Pulmonary artery endothelial cell (primary cell): ENCODE data around the gene ZNF618. TPM values are rescaled to one million over a fixed set of nuclear protein-coding genes. Genes with fewer than 3 reads are reported as not detected.

Experiments used
- DNase-seq: peaks from one replicate; pipeline ENCODE4 v3.0.0-alpha.2; 2011; ENCODE audit warnings: low read depth, low spot score
- total RNA-seq: library from RNA; depleted of rRNA; stranded (reverse); fragments of >200 nt; gene quantifications from 2 replicates; pipeline ENCODE4 v1.2.3, GENCODE V29; 2014

ZNF618 gene
- total RNA-seq, 1 donor from 2014 or later, result 14.8 TPM

DNA sequence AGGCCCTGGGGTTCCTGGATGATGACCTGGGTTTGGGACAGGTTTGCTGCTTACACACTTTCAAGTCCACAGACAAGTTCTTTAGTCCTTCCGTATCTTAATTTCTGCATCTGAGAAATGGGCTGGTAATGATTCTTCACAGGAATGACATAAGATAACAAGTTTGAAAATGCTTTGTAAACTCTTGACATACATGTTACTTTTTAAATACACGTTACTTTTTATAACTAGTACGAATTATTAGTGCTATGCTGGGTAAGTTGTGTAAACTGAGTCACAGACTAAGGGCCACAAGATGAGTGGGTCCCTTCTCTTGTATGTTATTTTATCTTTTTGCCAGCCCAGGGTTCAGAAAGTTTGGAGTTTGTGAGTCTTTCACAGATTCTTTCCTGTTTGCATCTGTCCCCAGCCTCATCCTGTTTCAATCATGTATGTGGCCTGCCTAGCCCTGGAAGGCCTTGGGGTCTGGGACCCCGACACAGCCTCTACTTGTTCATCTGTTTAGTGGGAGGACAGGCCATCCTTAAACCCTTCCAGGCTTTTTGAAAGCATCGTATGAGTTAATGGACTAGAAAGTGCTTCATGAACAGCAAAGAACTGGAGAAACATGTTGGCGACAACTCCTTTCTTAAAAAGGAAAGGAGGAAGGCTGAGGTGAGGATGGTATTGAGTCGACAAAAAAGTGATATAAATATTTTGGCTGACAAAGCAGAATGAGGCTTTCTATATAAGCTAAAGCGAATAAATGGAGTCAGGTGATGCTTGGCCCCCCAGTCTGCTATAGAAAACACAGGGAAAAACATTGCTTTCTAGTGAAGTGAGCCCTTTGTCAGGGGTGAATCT is 9.3 kb downstream of the ZNF618 start:
- DNase-seq, result no peak

DNA sequence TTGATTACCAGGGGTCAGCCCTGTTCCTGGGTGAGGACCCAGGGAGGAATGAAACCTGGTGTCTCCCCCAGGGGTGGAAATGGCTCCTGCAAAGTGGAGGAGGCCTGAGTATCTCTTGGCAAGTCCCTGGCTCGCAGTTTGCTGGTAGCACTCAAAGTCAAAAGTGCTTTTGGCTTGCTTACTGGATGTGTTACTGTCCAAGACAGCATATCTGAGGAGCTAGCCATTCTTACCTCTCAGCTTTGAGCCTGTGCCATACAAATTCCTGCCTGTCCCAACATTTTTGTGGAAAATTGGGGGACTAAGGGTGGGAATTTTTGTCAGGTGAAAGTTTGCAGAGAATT is 9.9 kb downstream of the ZNF618 start:
- no peak for DNase-seq

DNA sequence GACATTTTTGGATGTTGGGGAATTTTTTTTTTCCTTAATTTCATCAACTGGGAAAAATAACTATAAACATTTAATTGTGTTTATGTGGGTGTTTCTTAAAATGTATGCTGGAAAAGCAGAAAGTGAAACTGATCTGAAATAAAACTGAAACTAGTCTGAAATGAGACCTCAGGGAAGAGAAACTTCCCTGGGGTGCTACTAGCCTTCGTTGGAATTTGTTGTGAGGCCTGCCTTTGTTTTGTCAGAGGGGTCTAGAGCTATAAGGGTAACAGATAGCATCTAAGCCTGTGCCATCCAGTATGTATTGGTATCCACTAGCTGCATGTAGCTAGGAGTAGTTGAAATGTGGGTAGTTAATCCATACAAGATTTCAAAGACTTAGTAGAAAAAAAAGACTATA is 10.4 kb downstream of the ZNF618 start:
- DNase-seq, result no peak

DNA sequence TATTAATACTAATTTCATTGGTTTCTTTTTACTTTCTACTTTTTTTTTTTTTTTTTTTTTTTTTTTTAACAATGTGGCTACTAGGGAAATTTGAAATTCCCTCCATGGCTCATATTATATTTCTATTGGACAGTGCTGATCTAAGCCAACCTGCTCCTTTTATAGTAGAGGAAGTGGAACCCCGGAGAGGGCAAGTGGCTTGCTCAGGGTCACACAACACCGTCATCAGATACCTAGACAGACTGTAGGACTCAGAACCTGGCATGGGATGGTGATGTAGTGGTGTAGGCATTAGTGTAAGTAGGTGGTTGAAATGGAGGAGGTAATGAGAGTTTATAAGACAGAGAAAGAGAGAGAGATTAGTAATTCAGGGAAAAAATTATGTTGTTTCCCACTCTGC is 10.8 kb downstream of the ZNF618 start:
- DNase-seq, result no peak

DNA sequence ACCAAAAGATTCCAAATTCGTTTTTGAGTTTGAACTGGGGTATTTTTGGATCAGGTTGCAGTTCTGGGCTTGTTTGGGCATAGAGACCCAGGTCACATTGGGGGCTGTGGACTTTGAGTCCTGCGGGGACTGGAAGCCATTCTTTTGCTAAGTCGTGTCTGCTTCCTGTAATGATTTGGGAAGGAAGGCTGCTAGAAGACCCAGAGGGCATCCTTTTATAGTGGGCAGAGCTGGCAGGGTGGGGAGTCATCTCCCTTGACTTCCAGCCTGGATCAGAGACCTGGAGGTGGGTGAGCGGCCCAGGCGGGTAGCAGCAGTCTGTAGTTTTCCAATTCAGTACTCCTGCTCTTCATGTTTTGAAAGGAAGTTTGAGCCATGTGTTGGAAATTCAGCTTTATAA is 11.3 kb downstream of the ZNF618 start:
- no peak for DNase-seq

DNA sequence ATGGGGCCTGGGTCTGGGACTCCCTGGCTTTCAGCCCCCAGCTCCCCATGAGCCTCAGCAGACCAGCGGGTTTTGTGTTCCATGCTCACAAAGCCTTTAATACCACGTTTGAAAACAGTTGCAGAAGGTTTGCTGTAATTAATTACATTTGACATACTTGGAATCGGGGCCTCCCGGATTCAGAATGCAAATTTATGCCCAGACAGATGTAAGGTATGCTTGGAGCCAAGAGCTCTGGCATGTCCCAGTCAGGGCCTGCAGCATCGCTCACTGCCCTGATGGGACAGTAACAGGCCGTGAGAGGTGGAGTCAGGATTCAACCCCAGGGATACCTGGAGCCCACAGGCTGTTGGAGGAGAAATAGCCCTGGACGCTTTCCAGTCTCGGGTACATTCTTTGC is 12.2 kb downstream of the ZNF618 start:
- no peak for DNase-seq

DNA sequence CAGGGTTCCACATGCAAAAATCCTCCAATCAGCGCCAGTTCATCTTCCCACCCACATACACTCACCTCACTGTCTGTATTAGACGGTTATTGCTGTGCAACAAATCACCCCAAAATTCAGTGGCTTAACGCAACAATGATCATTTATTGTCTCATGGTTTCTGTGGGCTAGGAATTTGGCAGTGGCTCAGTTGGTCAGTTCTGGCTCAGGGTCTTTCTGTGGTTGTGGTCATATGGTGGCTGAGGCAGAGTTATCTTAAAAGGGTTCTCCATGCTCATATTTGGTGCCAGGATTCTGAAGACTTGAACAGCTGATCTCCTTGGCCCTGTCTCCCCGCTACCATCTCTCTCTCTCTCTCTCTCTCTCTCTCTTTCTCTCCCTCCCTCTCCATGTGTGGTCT is 12.9 kb downstream of the ZNF618 start:
- no peak for DNase-seq

DNA sequence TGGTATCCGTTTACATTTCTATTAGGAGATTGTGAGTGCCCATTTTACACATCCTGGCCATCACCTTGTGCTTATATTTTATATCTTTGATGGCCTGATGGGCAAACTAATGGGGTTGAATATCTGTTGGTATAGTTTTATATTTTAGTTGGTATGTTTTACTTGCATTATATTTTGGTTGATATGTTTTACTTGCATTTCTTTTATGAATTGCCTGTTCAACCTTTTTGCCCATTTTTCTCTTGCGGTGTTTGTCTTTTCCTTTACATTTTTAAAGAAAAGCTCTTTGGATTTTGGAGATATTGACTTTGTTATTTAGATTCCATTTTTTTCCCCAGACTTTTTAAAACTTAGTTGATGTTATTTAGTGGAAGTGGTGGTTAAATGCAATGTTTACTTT is 14.6 kb downstream of the ZNF618 start:
- DNase-seq, result no peak

DNA sequence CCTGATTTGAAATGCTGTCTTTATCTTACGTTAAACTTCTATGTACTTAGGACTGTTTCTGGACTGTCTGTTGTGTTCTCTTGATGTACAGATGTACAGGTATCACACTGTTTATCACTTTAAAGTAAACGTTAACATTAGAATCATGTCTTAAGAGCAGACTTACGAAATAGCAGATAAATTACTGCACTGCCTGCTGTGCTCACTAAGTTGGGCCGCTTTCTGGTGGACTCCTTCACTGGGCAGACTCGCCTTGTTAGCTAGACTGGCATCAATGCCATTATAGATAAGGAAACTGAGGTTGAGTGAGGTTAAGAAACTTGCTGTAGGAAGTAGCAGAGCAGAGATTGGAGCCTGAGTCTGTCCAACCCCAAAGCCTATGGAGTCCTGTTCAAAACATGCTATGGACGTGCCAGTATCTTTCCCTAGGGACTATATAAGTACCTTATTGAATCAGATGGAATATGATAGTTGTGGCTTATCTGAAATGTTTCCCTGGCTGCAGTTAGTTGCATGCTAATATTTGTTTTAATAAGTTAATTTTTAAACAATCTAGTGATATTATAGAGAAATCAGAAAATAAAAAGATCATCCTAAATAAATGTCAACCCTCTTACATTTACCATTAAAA is 16.9 kb downstream of the ZNF618 start:
- DNase-seq, result no peak

DNA sequence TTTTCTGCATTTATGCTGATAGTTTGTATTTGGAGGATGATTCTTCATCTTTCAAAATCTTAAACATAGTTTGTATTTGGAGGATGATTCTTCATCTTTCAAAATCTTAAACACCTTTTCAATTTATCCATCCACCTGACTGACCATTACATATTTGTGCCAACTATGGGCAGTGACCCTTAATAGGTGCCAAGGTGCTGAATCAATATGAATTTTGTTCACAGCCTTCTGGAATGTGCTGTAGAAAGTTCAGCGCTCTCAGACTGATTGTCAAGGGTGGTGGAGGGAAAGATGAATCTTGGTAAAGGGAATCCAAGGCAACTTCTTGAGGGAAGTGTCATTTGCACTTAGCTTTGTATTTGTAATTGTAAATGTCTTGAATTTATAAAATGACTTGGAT is 18.1 kb downstream of the ZNF618 start:
- DNase-seq, result no peak

DNA sequence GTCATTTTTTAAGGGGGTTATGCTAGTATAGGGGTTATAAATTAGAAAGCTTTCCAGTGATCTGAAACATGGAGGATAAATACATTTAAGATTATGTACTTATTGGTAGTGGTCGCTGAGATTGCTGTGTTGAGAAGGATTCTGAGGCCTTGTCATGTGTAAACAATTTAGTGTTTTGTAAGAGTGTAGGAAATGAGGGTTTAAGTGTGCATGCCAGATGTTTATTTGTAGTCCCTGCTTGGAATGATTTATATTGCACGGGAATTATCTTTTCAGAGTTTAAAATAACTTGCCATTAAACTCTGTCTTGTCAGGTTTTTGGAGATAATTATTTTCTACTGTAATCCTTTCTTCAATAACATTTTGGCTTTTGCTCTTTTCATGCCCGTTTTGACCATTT is 19.4 kb downstream of the ZNF618 start:
- DNase-seq, result no peak

DNA sequence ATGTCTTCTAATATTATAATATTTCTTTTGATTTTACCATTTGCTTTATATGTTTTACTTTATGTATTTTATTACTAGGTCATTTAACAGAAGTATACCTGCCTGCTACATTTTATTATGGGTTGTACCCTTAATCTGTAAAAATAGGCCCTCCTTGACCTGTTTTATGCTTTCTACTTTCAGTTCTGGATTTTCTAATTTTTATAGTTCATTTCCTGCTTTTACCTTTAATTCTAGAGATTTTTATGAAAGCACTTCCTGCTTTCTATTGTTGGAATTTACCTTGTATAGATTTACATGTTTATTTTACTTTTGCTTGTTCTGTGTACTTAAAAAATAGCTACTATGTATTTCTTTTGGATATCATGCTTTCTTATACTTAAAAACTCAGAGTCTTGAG is 20.6 kb downstream of the ZNF618 start:
- no peak for DNase-seq

DNA sequence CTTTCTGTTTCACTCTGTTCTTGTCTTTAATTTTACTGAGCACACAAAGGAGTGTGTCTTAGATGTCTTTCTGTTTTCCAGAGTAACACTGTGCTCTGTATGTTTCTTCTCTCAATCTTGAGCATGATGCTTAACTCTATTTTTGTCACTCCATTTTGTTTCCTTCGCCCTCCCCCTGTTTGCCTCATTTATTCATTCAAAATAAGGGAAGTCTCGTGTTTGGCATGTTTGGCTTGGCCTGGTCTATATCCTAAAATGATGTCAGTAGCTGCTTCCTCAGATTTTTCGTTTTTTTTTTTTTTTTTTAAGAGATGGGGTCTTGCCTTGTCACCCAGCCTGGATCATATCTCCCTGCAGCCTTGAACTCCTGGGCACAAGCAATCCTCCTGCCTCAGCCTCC is 22.0 kb downstream of the ZNF618 start:
- no peak for DNase-seq

DNA sequence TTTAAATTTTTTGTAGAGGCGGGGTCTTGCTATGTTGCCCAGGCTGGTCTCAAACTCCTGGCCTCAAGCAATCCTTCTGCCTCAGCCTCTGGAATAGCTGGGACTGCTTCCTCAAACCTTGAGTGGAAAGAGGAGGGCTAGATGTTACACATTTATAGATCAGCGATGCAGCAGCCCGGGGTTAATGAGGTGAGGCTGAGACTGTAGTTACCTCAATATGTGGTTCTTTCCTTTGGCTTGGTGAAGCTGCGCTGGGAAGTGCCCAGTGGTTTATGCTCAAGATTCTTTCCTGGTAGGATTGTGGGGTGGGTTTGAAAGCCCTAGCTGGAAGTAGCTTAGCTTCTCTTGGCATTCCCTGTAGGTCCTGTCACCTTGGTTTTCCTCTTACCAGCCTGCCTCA is 22.5 kb downstream of the ZNF618 start:
- no peak for DNase-seq

DNA sequence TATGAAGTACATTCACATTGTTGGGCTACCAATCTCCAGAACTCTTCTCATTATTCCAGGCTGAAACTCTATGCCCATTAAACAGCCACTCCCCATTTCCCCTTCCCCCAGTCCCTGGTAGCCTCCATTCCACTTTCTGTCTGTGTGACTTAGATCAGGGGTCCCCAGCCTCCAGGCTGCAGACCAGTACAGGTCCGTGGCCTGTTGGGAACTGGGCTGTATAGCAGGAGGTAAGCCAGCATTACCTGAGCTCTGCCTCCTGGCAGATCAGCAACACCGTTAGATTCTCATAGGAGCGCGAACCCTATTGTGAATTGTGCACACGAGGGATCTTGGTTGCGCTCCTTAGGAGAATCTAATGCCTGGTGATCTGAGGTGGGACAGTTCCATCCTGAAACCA is 23.1 kb downstream of the ZNF618 start:
- DNase-seq, result no peak

DNA sequence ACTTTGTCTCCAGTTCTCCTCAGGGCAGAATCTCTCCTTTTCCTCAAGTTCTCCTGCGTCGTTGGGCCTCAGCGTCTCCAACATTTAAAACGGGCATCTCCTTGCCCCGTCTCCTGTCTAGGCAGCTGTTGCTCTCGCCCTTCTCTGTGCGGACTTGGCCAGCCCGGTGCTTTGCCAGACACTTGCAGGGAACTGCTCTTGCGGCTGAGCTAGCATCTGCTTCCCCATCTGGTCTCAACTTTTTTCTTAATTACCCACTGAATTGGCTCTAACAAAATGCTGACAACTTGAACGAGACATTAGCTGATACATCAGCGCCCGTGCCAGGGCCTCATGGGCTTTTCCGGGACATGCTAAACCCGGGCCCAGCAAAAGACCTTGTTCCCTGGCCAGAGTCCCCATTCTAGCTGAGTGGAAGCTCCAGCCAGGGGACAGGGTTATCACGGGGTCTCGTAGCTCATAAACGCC is 25.1 kb downstream of the ZNF618 start:
- no peak for DNase-seq

DNA sequence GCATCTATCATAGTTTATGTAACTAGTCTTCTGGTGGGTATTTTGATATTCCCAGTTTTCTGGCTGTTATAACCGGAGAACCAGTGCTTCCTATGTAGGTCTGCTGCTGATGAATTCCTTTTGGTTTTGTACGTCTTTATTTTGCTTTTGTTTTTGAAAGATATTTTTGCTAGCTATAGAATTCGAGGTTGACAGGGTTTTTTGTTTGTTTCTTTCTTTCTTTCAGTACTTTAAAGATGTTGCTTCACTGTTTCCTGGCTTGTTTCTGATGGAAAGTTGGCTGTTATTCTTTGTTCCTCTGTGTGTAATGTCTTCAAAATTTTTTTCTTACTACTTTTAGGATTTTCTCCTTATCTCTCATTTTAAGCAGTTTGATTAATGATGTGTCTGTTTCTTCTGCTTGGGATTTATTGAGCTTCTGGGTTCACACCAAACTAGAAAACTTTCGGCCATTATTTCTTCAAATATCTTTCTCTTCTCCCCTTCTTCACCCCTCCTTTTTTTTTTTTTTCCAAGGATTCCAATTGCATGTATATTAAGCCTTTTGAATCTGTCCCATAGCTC is 27.5 kb downstream of the ZNF618 start:
- no peak for DNase-seq

DNA sequence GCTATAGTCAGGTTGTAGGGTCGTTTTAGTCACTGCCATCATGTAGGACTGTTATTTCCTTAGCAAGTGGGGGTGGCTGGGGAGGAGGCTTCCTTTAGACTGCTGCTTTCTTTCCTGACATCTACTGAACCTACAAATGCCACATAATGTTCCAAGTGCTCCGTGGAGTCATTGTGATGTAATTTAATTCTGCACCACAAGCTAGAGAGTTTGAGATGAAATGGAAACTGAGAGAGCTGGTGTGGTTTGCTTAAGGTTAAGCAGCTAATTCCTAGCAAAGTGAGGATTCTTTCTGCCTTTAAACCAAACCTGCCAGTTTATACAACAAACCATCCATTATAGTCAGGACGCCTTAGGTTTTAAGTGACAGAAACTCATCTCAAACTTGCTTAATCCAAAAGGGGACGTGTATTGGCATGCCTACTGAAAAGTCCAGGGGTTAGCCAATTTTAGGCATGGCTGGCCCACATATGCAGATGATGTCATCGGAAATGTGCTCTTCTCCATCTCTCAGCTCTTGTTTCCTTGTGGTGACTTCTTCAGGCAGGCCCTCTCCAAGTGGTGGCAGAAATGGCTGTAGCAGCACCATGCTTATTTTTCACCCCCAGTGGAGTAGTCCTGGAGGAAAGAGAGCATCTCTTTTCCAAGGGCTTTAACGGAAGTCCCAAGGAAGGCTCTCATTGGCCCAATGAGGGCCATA is 30.5 kb downstream of the ZNF618 start:
- no peak for DNase-seq

DNA sequence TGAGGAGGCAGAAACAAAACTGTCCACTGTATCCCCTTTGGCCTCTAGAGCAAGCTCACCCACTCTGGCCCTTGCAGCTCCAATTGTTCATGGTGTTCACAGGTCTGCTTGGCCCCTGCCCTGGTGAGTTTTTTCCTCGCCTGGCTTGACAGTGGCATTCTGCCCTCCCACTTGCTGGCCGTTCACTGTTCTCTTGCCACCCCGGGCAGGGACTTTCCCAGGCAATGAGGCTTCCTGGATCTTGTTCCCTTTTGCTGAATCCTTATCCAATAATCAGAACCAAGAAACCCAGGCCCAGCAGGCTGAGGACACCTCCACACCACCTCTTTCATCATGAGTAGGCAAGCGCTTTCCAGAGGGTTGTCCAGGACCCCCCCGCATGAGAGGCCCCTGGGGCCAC is 31.2 kb downstream of the ZNF618 start:
- DNase-seq, result no peak

DNA sequence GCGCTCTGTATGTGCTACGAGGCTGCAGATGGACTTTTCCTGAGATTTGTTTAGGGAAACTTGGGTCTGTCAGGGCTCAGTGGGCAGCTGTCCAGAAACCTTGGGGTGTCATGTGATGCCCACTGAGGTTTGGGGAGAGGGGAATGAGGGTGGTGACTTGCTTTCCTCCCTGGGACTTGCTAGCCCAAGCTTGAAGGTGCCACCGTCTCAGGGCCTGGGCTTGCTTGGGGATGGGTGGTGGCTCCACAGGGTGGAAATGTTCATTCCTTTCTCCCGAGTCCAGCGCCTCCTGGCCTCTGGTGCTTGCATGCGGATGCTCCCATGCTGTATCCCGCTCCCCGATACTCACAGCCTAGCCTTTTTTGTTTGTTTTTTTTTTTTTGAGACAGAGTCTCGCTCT is 33.3 kb downstream of the ZNF618 start:
- no peak for DNase-seq

DNA sequence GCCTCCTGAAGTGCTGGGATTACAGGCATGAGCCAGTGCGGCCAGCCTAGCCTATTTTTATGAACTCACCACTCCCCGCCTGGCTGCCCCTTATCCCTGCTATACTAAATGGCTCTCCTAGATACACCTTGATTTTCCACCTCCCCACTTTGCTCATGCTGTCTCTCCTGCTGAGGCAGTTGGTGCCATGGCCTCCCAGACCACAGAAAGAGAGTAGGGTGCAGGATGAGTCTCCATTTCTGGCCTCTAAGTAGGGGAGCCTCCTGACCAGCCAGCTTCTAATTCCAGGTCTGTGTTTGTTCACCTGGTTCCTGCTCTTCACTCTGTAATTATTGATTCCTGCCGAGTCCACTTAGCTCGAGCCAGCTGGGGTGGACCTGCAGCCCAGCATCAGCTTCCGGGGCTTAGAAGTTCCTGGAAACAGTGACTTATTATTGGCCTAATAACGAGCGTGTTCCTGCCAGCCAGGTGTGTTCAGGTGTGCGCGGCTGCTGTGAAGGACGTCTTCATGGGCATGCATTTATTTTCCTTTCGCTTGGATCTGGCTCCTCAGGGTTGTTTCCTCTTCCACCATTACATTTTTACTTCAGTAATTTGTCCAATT is 34.0 kb downstream of the ZNF618 start:
- no peak for DNase-seq
